NCI-H2107 (cell line): ENCODE data around the gene SND1.

Experiments
- DNase-seq: peaks from one replicate; lab custom pipeline; 2025; lab: John Stamatoyannopoulos, UW

The SND1 gene

GRCh38 chr7:127870231-127870907 lies 218.4 kb downstream of the SND1 start:
- DNase-seq: no peak

- no peak for DNase-seq
Observed at GRCh38 chr7:127871226-127871625, 219.2 kb downstream of the SND1 start.

- DNase-seq: no peak
Observed at GRCh38 chr7:127872122-127872521, 220.1 kb downstream of the SND1 start.

GRCh38 chr7:127873151-127873550 lies 221.2 kb downstream of the SND1 start:
- no peak for DNase-seq

GRCh38 chr7:127873715-127874636 lies 222.0 kb downstream of the SND1 start:
- no peak for DNase-seq

- DNase-seq: no peak
Observed at GRCh38 chr7:127874951-127875608, 223.1 kb downstream of the SND1 start.

GRCh38 chr7:127876393-127876792 lies 224.4 kb downstream of the SND1 start:
- DNase-seq: no peak

- no peak for DNase-seq
Observed at GRCh38 chr7:127877951-127878350, 226.0 kb downstream of the SND1 start.

- no peak for DNase-seq
Observed at GRCh38 chr7:127878791-127879190, 226.8 kb downstream of the SND1 start.

- no peak for DNase-seq
Observed at GRCh38 chr7:127879436-127879835, 227.4 kb downstream of the SND1 start.

GRCh38 chr7:127879942-127880341 lies 227.9 kb downstream of the SND1 start:
- no peak for DNase-seq

GRCh38 chr7:127880454-127880853 lies 228.5 kb downstream of the SND1 start:
- no peak for DNase-seq

- no peak for DNase-seq
Observed at GRCh38 chr7:127881564-127881963, 229.6 kb downstream of the SND1 start.

- no peak for DNase-seq
Observed at GRCh38 chr7:127882313-127882920, 230.4 kb downstream of the SND1 start.

- DNase-seq: no peak
Observed at GRCh38 chr7:127884066-127884559, 232.1 kb downstream of the SND1 start.

GRCh38 chr7:127885222-127885772 lies 233.3 kb downstream of the SND1 start:
- DNase-seq: no peak

GRCh38 chr7:127885843-127886242 lies 233.8 kb downstream of the SND1 start:
- no peak for DNase-seq

GRCh38 chr7:127886248-127886647 lies 234.3 kb downstream of the SND1 start:
- no peak for DNase-seq

- no peak for DNase-seq
Observed at GRCh38 chr7:127887096-127887495, 235.1 kb downstream of the SND1 start.

- no peak for DNase-seq
Observed at GRCh38 chr7:127887631-127888030, 235.6 kb downstream of the SND1 start.

- DNase-seq: no peak
Observed at GRCh38 chr7:127888411-127888810, 236.4 kb downstream of the SND1 start.

GRCh38 chr7:127888825-127889224 lies 236.8 kb downstream of the SND1 start:
- no peak for DNase-seq
